GM21737 (cell line): ENCODE measurements around the gene OPN1MW.
"Not testable (repeated sequence)": the region's sequence is repeated elsewhere in the genome, so short reads cannot be mapped to it uniquely, and the experiment has no call there.

Experiments
- ATAC-seq: cut with Tn5 transposase; IDR thresholded peaks from one replicate; pipeline ENCODE4 v1.9.1; 2021; ENCODE audit warnings: mild to moderate bottlenecking, moderate library complexity; ENCODE audit not compliant: unreplicated experiment

Gene OPN1MW

GRCh38 chrX:154209670-154210418 is 27.4 kb downstream of the OPN1MW start:
- peak; percentile 69 for ATAC-seq

DNA sequence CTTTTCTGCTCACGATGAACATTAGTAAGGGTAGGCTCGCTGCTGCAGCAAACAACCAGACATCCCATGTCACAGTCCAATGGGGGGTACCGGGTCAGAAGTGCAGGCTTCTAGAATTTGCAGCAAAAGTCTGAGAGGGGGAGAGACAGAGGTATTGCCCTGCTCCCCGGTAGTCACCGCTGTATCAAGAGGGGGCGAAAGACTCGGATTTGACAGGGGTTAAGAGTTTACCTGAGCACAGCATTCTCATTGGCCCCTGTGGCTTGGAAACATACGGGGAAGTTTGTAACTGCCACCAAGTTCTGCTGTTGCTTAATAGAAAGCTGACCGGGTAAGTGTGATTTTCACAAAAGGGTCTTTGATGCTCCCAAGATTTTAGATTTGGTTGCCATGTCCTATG is 28.7 kb downstream of the OPN1MW start:
- not testable (repeated sequence) for ATAC-seq

GRCh38 chrX:154211499-154211898 is 29.1 kb downstream of the OPN1MW start:
- not testable (repeated sequence) for ATAC-seq

DNA sequence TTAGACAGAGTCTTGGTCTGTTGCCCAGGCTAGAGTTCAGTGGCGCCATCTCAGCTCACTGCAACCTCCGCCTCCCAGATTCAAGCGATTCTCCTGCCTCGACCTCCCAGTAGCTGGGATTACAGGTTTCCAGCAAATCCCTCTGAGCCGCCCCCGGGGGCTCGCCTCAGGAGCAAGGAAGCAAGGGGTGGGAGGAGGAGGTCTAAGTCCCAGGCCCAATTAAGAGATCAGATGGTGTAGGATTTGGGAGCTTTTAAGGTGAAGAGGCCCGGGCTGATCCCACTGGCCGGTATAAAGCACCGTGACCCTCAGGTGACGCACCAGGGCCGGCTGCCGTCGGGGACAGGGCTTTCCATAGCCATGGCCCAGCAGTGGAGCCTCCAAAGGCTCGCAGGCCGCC is 37.1 kb downstream of the OPN1MW start, which contains the start of gene OPN1MW2:
TSS of gene OPN1MW2 (plus strand) at position 301 of the 400 bp plus-strand sequence. CDS start at position 361, 60 bp downstream.
- not testable (repeated sequence) for ATAC-seq

- ATAC-seq = not testable (repeated sequence)
Observed at GRCh38 chrX:154225292-154225691, 42.9 kb downstream of the OPN1MW start.

DNA sequence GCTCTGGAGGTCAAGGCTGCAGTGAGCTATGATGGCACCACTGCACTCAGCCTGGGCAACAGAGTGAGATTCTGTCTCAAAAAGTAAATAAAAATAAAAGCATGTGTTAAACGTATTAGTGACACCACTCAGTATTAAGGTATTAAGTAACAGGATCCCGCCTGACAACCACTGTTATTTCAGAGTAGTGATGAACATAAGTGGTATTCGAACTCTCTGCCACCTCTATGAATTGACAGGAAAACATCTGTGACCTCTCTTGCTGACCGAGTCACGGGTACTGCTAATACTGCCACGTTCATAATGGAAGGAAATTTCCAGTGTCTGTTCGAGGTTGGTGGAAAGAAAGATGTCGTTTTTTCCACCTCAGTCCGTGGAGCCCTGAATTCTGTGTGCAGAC is 44.3 kb downstream of the OPN1MW start:
- not testable (repeated sequence) for ATAC-seq

DNA sequence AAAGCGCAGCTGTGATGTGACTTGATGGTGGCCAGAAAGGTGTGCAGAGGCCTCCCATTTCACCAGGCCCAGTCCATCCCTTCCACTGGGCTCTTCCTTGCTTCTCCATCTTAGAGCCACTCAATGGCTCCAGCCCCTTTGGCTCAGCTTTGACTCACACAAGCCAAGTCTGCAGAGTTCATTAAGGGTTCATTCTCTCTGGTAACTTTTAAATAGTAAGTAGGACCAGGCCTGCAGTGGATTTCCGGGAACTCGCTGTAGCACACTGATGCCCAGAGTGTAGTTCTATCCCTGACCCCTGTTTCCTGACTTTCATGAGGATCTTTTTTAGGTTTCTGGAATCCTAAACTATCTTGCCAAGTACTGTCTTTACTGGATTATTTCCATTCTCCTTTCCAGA is 49.0 kb downstream of the OPN1MW start:
- not testable (repeated sequence) for ATAC-seq

GRCh38 chrX:154233620-154234019 is 51.2 kb downstream of the OPN1MW start:
- not testable (repeated sequence) for ATAC-seq

- not testable (repeated sequence) for ATAC-seq
Observed at GRCh38 chrX:154238939-154239559, 56.7 kb downstream of the OPN1MW start.

GRCh38 chrX:154239982-154240503 is 57.6 kb downstream of the OPN1MW start:
- not testable (repeated sequence) for ATAC-seq
